GM23338 (cell line): ENCODE data around the gene FAM89A. TPM values are rescaled to one million over a fixed set of nuclear protein-coding genes. Genes with fewer than 3 reads are reported as not detected.

Experiments
- CREB1 ChIP-seq: fragments of 250-450 bp; sonication (Bioruptor Pico); IDR thresholded peaks from 2 replicates; pipeline ENCODE4 v1.5.0; 2020; ENCODE audit warnings: low read depth, mild to moderate bottlenecking, moderate library complexity
- JUNB ChIP-seq: IDR thresholded peaks from one replicate; pipeline ENCODE4 v1.6.1; 2016; ENCODE audit warnings: antibody characterized with exemption; ENCODE audit not compliant: unreplicated experiment
- NANOG ChIP-seq: IDR thresholded peaks from 2 replicates; pipeline ENCODE4 v1.6.1; 2016; ENCODE audit warnings: antibody characterized with exemption, borderline replicate concordance
- POLR2AphosphoS5 ChIP-seq: IDR thresholded peaks from 2 replicates; pipeline ENCODE4 v1.6.1; 2016; ENCODE audit warnings: antibody characterized with exemption, low read depth
- STAT1 ChIP-seq: IDR thresholded peaks from one replicate; pipeline ENCODE4 v1.6.1; 2016; ENCODE audit warnings: antibody characterized with exemption; ENCODE audit not compliant: unreplicated experiment
- ZNF114 ChIP-seq: fragments of 250-450 bp; sonication (Bioruptor Pico); IDR thresholded peaks from 2 replicates; pipeline ENCODE4 v1.5.0; 2020; ENCODE audit warnings: mild to moderate bottlenecking, moderate library complexity
- polyA plus RNA-seq: library from polyadenylated mRNA; unstranded; fragments of >200 nt; fragmentation: Nextera tagmentation; extraction: Ambion mirVana; gene quantifications from 2 replicates; pipeline ENCODE4 v1.2.1, GENCODE V29; 2016
- total RNA-seq: library from RNA; depleted of rRNA; stranded (reverse); fragments of >200 nt; shearing (Covaris generic); gene quantifications from 2 replicates; pipeline ENCODE4 v1.2.3, GENCODE V29; 2014
- TF ChIP-seq, protein P1 (sequence below): IDR thresholded peaks from one replicate; pipeline ENCODE4 v1.6.1; 2018; ENCODE audit warnings: antibody characterized with exemption; ENCODE audit not compliant: unreplicated experiment
- TF ChIP-seq, protein P2 (sequence below): fragments of 250-450 bp; sonication (Bioruptor Pico); IDR thresholded peaks from 2 replicates; pipeline ENCODE4 v1.5.0; 2020; ENCODE audit warnings: mild to moderate bottlenecking, moderate library complexity

Gene FAM89A
- total and polyA plus RNA-seq, 2 experiments from 2014 or later, result 3.2 to 3.8 TPM

DNA sequence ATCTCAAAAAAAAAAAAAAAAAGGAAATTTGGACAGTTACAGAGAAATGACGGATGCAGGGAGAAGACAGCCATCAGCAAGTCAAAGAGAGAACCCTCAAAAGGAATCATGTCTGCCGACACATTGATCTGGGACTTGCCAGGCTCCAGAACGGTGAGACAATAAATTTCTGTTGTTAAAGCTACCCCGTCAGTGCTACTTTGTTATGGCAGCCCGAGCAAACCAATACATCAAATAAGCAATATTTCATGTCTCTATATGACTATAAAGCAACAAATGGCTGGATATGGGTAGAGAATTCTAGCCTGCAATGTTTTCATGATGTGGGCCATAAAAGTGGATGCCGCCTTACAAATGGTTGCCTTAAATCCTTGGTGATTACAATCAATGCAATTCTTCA lies 23.3 kb upstream of the FAM89A start (continued):
- TF ChIP-seq, protein P1, sequence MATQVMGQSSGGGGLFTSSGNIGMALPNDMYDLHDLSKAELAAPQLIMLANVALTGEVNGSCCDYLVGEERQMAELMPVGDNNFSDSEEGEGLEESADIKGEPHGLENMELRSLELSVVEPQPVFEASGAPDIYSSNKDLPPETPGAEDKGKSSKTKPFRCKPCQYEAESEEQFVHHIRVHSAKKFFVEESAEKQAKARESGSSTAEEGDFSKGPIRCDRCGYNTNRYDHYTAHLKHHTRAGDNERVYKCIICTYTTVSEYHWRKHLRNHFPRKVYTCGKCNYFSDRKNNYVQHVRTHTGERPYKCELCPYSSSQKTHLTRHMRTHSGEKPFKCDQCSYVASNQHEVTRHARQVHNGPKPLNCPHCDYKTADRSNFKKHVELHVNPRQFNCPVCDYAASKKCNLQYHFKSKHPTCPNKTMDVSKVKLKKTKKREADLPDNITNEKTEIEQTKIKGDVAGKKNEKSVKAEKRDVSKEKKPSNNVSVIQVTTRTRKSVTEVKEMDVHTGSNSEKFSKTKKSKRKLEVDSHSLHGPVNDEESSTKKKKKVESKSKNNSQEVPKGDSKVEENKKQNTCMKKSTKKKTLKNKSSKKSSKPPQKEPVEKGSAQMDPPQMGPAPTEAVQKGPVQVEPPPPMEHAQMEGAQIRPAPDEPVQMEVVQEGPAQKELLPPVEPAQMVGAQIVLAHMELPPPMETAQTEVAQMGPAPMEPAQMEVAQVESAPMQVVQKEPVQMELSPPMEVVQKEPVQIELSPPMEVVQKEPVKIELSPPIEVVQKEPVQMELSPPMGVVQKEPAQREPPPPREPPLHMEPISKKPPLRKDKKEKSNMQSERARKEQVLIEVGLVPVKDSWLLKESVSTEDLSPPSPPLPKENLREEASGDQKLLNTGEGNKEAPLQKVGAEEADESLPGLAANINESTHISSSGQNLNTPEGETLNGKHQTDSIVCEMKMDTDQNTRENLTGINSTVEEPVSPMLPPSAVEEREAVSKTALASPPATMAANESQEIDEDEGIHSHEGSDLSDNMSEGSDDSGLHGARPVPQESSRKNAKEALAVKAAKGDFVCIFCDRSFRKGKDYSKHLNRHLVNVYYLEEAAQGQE, result no peak
- TF ChIP-seq NANOG (no peak), POLR2AphosphoS5 (no peak), STAT1 (no peak), CREB1 (CRISPR knock-in tag) (no peak), ZNF114 (CRISPR knock-in tag) (no peak), JUNB (no peak)
- TF ChIP-seq, protein P2, sequence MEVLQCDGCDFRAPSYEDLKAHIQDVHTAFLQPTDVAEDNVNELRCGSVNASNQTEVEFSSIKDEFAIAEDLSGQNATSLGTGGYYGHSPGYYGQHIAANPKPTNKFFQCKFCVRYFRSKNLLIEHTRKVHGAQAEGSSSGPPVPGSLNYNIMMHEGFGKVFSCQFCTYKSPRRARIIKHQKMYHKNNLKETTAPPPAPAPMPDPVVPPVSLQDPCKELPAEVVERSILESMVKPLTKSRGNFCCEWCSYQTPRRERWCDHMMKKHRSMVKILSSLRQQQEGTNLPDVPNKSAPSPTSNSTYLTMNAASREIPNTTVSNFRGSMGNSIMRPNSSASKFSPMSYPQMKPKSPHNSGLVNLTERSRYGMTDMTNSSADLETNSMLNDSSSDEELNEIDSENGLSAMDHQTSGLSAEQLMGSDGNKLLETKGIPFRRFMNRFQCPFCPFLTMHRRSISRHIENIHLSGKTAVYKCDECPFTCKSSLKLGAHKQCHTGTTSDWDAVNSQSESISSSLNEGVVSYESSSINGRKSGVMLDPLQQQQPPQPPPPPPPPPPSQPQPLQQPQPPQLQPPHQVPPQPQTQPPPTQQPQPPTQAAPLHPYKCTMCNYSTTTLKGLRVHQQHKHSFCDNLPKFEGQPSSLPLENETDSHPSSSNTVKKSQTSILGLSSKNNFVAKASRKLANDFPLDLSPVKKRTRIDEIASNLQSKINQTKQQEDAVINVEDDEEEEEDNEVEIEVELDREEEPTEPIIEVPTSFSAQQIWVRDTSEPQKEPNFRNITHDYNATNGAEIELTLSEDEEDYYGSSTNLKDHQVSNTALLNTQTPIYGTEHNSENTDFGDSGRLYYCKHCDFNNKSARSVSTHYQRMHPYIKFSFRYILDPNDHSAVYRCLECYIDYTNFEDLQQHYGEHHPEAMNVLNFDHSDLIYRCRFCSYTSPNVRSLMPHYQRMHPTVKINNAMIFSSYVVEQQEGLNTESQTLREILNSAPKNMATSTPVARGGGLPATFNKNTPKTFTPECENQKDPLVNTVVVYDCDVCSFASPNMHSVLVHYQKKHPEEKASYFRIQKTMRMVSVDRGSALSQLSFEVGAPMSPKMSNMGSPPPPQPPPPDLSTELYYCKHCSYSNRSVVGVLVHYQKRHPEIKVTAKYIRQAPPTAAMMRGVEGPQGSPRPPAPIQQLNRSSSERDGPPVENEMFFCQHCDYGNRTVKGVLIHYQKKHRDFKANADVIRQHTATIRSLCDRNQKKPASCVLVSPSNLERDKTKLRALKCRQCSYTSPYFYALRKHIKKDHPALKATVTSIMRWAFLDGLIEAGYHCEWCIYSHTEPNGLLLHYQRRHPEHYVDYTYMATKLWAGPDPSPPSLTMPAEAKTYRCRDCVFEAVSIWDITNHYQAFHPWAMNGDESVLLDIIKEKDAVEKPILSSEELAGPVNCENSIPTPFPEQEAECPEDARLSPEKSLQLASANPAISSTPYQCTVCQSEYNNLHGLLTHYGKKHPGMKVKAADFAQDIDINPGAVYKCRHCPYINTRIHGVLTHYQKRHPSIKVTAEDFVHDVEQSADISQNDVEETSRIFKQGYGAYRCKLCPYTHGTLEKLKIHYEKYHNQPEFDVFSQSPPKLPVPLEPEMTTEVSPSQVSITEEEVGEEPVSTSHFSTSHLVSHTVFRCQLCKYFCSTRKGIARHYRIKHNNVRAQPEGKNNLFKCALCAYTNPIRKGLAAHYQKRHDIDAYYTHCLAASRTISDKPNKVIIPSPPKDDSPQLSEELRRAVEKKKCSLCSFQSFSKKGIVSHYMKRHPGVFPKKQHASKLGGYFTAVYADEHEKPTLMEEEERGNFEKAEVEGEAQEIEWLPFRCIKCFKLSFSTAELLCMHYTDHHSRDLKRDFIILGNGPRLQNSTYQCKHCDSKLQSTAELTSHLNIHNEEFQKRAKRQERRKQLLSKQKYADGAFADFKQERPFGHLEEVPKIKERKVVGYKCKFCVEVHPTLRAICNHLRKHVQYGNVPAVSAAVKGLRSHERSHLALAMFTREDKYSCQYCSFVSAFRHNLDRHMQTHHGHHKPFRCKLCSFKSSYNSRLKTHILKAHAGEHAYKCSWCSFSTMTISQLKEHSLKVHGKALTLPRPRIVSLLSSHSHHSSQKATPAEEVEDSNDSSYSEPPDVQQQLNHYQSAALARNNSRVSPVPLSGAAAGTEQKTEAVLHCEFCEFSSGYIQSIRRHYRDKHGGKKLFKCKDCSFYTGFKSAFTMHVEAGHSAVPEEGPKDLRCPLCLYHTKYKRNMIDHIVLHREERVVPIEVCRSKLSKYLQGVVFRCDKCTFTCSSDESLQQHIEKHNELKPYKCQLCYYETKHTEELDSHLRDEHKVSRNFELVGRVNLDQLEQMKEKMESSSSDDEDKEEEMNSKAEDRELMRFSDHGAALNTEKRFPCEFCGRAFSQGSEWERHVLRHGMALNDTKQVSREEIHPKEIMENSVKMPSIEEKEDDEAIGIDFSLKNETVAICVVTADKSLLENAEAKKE (CRISPR knock-in tag), result no peak
